DND-41 (cell line): ENCODE data around the gene SERBP1.
A peak's percentile ranks its signal among the peaks of the same experiment; 100 is the strongest.

Experiments used
- ATAC-seq: fragments of 200-7000 bp; cut with Tn5 transposase; 3 replicates; pipeline ENCODE4 v1.9.1; 2021; ENCODE audit warnings: low read depth; ENCODE audit not compliant: insufficient read depth
- DNase-seq: peaks from one replicate; pipeline ENCODE4 v3.0.0-alpha.2; 2020
- H2AFZ ChIP-seq: 2 replicates; pipeline ENCODE4 v1.6.0; 2012; ENCODE audit warnings: low read depth, low read length
- H3K27ac ChIP-seq: 2 replicates; pipeline ENCODE4 v1.5.1; 2012; ENCODE audit warnings: low read length, inconsistent platforms
- H3K27me3 ChIP-seq: fragments of 200-600 bp; sonication (generic); 2 replicates; pipeline ENCODE4 v1.6.0; 2012; ENCODE audit warnings: low read length, mild to moderate bottlenecking, inconsistent platforms; ENCODE audit not compliant: insufficient read depth, poor library complexity
- H3K36me3 ChIP-seq: 2 replicates; pipeline ENCODE4 v1.5.1; 2012; ENCODE audit warnings: low read length, inconsistent platforms; ENCODE audit not compliant: insufficient read depth
- H3K4me1 ChIP-seq: 2 replicates; pipeline ENCODE4 v1.5.1; 2012; ENCODE audit warnings: mild to moderate bottlenecking, low read length; ENCODE audit not compliant: insufficient read depth
- H3K4me2 ChIP-seq: 2 replicates; pipeline ENCODE4 v1.6.0; 2012; ENCODE audit warnings: mild to moderate bottlenecking, moderate library complexity, low read length, inconsistent platforms; ENCODE audit not compliant: insufficient read depth
- H3K4me3 ChIP-seq, 2 experiments: fragments of 200-600 bp in 1 of 2; shearing (Covaris generic) in 1 of 2; 2 replicates each; pipeline ENCODE4 v1.5.1; 2012 to 2016; ENCODE audit warnings: inconsistent platforms in 2 of 2, low read length in 2 of 2, mild to moderate bottlenecking in 2 of 2, low read depth in 1 of 2, moderate library complexity in 1 of 2
- H3K79me2 ChIP-seq: 2 replicates; pipeline ENCODE4 v1.6.0; 2012; ENCODE audit warnings: low read length, inconsistent platforms; ENCODE audit not compliant: insufficient read depth
- H3K9ac ChIP-seq: 2 replicates; pipeline ENCODE4 v1.6.0; 2012; ENCODE audit warnings: low read depth, mild to moderate bottlenecking, inconsistent platforms, low read length, moderate library complexity
- H3K9me3 ChIP-seq: 2 replicates; pipeline ENCODE4 v1.5.1; 2012; ENCODE audit warnings: low read length, moderate library complexity, mild to moderate bottlenecking, inconsistent platforms; ENCODE audit not compliant: insufficient read depth, severe bottlenecking
- H4K20me1 ChIP-seq: 2 replicates; pipeline ENCODE4 v1.6.0; 2012; ENCODE audit warnings: low read length; ENCODE audit not compliant: insufficient read depth
- EZH2 ChIP-seq: IDR thresholded peaks from 3 replicates; pipeline ENCODE4 v1.6.1; 2012; ENCODE audit warnings: borderline replicate concordance, low read depth, mild to moderate bottlenecking, moderate library complexity, low read length, inconsistent platforms; ENCODE audit not compliant: severe bottlenecking
- TF ChIP-seq, protein P1 (sequence below): IDR thresholded peaks from 2 replicates; pipeline ENCODE4 v1.5.1; 2012; ENCODE audit warnings: borderline replicate concordance, low read length, moderate library complexity, mild to moderate bottlenecking; ENCODE audit not compliant: poor library complexity, severe bottlenecking; ENCODE audit errors: extremely low read depth

SERBP1 gene

DNA sequence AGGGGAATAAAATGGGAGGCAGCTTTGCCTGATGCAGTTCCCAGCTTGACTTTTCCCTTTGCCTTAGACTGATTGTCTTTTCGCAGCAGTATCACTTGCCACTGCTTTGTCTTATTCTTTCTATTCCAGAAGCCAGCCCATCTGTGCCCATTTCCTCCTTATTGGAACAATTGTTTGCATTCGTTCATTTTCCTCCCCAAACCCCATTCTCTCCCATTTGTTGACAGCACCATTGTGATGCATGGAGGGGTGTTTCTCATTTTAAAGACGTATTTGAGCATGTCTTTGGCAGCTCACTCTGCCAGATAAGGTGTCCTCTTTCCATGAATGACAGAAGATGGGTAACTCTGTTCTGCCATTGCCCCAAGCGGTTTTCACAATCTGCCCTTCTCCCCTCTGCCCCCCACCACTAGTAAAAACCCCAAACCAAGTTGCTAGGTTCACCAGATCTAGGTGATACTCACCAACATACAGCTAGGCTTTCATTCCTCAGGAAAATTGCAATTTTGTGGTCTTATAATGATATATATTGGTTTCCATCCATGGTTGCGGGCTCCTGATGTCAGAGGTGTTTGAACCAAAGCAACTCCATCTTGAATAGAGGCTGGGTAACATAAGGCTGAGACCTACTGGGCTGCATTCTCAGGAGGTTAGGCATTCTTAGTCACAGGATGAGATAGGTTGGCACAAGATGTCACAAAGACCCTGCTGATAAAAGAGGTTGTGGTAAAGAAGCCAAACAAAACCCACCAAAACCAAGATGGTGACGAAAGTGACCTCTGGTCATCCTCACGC is 30.8 kb downstream of the SERBP1 start:
- DNase-seq (no peak), ATAC-seq (no peak)
- Histone ChIP-seq H3K4me1 (no peaks in the 10 kb centered on the region), H3K27me3 (no peaks in the 10 kb centered on the region), H3K36me3 (no peaks in the 10 kb centered on the region), H3K4me2 (no peak overlapping the region), H3K9me3 (no peaks in the 10 kb centered on the region), H3K79me2 (no peaks in the 10 kb centered on the region), H3K9ac (no peak overlapping the region), H3K4me3 (no peak overlapping the region), H2AFZ (no peak overlapping the region), H3K27ac (no peak overlapping the region), H4K20me1 (no peaks in the 10 kb centered on the region)
- no peak for TF ChIP-seq EZH2
- TF ChIP-seq, protein P1, sequence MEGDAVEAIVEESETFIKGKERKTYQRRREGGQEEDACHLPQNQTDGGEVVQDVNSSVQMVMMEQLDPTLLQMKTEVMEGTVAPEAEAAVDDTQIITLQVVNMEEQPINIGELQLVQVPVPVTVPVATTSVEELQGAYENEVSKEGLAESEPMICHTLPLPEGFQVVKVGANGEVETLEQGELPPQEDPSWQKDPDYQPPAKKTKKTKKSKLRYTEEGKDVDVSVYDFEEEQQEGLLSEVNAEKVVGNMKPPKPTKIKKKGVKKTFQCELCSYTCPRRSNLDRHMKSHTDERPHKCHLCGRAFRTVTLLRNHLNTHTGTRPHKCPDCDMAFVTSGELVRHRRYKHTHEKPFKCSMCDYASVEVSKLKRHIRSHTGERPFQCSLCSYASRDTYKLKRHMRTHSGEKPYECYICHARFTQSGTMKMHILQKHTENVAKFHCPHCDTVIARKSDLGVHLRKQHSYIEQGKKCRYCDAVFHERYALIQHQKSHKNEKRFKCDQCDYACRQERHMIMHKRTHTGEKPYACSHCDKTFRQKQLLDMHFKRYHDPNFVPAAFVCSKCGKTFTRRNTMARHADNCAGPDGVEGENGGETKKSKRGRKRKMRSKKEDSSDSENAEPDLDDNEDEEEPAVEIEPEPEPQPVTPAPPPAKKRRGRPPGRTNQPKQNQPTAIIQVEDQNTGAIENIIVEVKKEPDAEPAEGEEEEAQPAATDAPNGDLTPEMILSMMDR: no peak

DNA sequence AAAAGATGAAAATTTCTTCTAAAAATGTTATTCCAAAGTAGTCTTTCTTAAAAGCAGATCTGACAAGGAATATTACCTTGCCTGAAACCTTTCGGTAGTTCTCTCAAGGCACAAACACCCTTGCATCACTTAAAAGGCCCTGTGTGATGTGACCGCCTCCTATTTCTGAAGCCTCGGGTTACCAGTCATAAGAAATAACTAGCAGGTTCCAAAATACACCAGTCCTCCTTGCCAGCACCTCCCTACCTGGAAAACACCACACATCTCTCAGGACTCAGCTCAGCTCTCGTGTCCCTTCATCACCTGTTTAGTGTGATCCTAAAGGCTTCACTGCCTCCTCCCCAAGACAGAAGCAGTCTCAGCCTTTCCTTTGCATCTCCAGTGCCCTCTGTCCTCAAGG is 35.7 kb downstream of the SERBP1 start:
- no peak overlapping the region for H3K4me2 ChIP-seq
- peaks cover 6% of the 10 kb centered on the region; the same call in 1 of the 2 replicates for H4K20me1 ChIP-seq
- H3K36me3 ChIP-seq: no peaks in the 10 kb centered on the region
- no peaks in the 10 kb centered on the region for H3K79me2 ChIP-seq
- DNase-seq (no peak), ATAC-seq (no peak)
- H3K4me3 ChIP-seq: no peak overlapping the region
- H3K27ac ChIP-seq: no peak overlapping the region
- H3K27me3 ChIP-seq: no peaks in the 10 kb centered on the region
- no peaks in the 10 kb centered on the region for H3K9me3 ChIP-seq
- H2AFZ ChIP-seq: no peak overlapping the region
- H3K9ac ChIP-seq: no peak overlapping the region
- TF ChIP-seq, protein P1: no peak
- no peak for TF ChIP-seq EZH2
- peaks cover 25% of the 10 kb centered on the region for H3K4me1 ChIP-seq

DNA sequence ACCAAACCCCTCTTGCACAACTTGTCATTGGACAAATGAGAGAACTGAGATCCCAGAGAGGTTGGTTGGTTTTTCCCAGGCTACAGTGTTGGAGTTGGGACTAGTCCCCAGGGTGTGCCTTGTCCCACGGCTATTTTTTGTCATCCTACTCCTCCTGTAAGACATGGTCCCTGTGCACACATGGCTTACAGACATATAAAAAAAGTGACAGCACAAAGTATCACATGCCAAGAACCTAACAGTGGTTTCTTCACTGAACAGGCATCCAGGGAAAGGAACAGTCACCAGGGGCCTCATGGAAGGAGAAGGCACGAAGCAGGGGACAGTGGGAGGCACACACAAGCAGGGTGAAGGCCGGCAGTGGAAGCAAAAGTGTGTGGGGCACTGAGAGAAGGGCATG is 36.5 kb downstream of the SERBP1 start:
- ATAC-seq (no peak), DNase-seq (no peak)
- peak overlapping the region; percentile 54 for H3K4me2 ChIP-seq
- peaks cover 25% of the 10 kb centered on the region for H3K4me1 ChIP-seq
- no peak overlapping the region for H3K9ac ChIP-seq
- H2AFZ ChIP-seq: no peak overlapping the region
- peak overlapping the region in 1 of 2 experiments; percentile 25; a peak in 1 of 4 replicates for H3K4me3 ChIP-seq
- no peaks in the 10 kb centered on the region for H3K27me3 ChIP-seq
- no peaks in the 10 kb centered on the region for H3K36me3 ChIP-seq
- peaks cover 6% of the 10 kb centered on the region; the same call in 1 of the 2 replicates for H4K20me1 ChIP-seq
- peak overlapping the region; percentile 75 for H3K27ac ChIP-seq
- no peaks in the 10 kb centered on the region for H3K9me3 ChIP-seq
- no peaks in the 10 kb centered on the region for H3K79me2 ChIP-seq
- no peak for TF ChIP-seq EZH2
- TF ChIP-seq, protein P1: no peak
